Ectodermal cell (in vitro differentiated cells): ENCODE measurements around the gene SLIT3.

Experiments used
- H3K27ac ChIP-seq: 2 replicates; pipeline ENCODE4 v1.7.0; 2013; ENCODE audit warnings: mild to moderate bottlenecking, low read depth, low read length; ENCODE audit not compliant: insufficient read depth, poor library complexity, severe bottlenecking
- H3K27me3 ChIP-seq: 2 replicates; pipeline ENCODE4 v1.7.0; 2013; ENCODE audit warnings: mild to moderate bottlenecking, low read length; ENCODE audit not compliant: insufficient read depth, control insufficient read depth, poor library complexity, severe bottlenecking
- H3K36me3 ChIP-seq: one replicate; pipeline ENCODE4 v1.7.0; 2013; ENCODE audit warnings: low read length; ENCODE audit not compliant: control insufficient read depth, insufficient read depth
- H3K4me1 ChIP-seq: one replicate; pipeline ENCODE4 v1.7.0; 2013; ENCODE audit warnings: low read length; ENCODE audit not compliant: control insufficient read depth, insufficient read depth
- H3K4me3 ChIP-seq: 2 replicates; pipeline ENCODE4 v1.7.0; 2013; ENCODE audit warnings: low read depth, low read length, control low read depth; ENCODE audit not compliant: insufficient read depth
- H3K9me3 ChIP-seq: 2 replicates; pipeline ENCODE4 v1.7.0; 2013; ENCODE audit warnings: mild to moderate bottlenecking, low read length, moderate library complexity; ENCODE audit not compliant: control insufficient read depth
- WGBS, 2 experiments: methylation state at CpG; one replicate each; pipeline ENCODE4 v1.1.7; 2013; ENCODE audit warnings: missing lambda C conversion rate in 2 of 2; 5-methylcytosine and 5-hydroxymethylcytosine counted together

Gene SLIT3

GRCh38 chr5:168772316-168772961 is 528.5 kb downstream of the SLIT3 start:
- Histone ChIP-seq H3K4me1 (no peaks in the 10 kb centered on the region), H3K36me3 (no peaks in the 10 kb centered on the region), H3K27ac (no peak overlapping the region), H3K27me3 (no peaks in the 10 kb centered on the region), H3K4me3 (no peak overlapping the region), H3K9me3 (no peaks in the 10 kb centered on the region)
- WGBS, 2 experiments = 94% methylated on average over 21 to 22 of the region's 22 CpGs

- no peak overlapping the region for H3K4me3 ChIP-seq
- H3K27me3 ChIP-seq = no peaks in the 10 kb centered on the region
- H3K4me1 ChIP-seq = no peaks in the 10 kb centered on the region
- 77 to 86% methylated on average over 6 of the region's 6 CpGs for WGBS, 2 experiments
- no peaks in the 10 kb centered on the region for H3K9me3 ChIP-seq
- H3K36me3 ChIP-seq = no peaks in the 10 kb centered on the region
- no peak overlapping the region for H3K27ac ChIP-seq
Observed at GRCh38 chr5:168771678-168772077, 529.3 kb downstream of the SLIT3 start.

GRCh38 chr5:168770996-168771395 is 529.9 kb downstream of the SLIT3 start:
- 87 to 88% methylated on average over 5 of the region's 5 CpGs for whole genome bisulfite sequencing, 2 experiments
- no peak overlapping the region for H3K27ac ChIP-seq
- H3K4me3 ChIP-seq = no peak overlapping the region
- no peaks in the 10 kb centered on the region for H3K27me3 ChIP-seq
- H3K4me1 ChIP-seq = no peaks in the 10 kb centered on the region
- H3K9me3 ChIP-seq = no peaks in the 10 kb centered on the region
- no peaks in the 10 kb centered on the region for H3K36me3 ChIP-seq

- 85 to 89% methylated on average over 8 of the region's 8 CpGs for WGBS, 2 experiments
- Histone ChIP-seq H3K4me3 (no peak overlapping the region), H3K27me3 (no peaks in the 10 kb centered on the region), H3K9me3 (no peaks in the 10 kb centered on the region), H3K4me1 (no peaks in the 10 kb centered on the region), H3K27ac (no peak overlapping the region), H3K36me3 (no peaks in the 10 kb centered on the region)
Observed at GRCh38 chr5:168770036-168770498, 530.9 kb downstream of the SLIT3 start.

GRCh38 chr5:168768172-168768571 is 532.8 kb downstream of the SLIT3 start:
- H3K36me3 ChIP-seq = no peaks in the 10 kb centered on the region
- H3K27ac ChIP-seq = no peak overlapping the region
- 87% methylated on average over 13 of the region's 13 CpGs for WGBS, 2 experiments
- H3K4me3 ChIP-seq = no peak overlapping the region
- H3K27me3 ChIP-seq = no peaks in the 10 kb centered on the region
- no peaks in the 10 kb centered on the region for H3K4me1 ChIP-seq
- H3K9me3 ChIP-seq = no peaks in the 10 kb centered on the region

GRCh38 chr5:168766426-168766700 is 534.6 kb downstream of the SLIT3 start:
- H3K4me3 ChIP-seq = no peak overlapping the region

GRCh38 chr5:168765551-168766425 is 535.2 kb downstream of the SLIT3 start:
- no peak overlapping the region for H3K4me3 ChIP-seq
- WGBS, 2 experiments = 92 to 94% methylated on average over 6 to 9 of the region's 9 CpGs
- H3K27me3 ChIP-seq = no peaks in the 10 kb centered on the region
- H3K36me3 ChIP-seq = no peaks in the 10 kb centered on the region
- H3K9me3 ChIP-seq = no peaks in the 10 kb centered on the region
- H3K4me1 ChIP-seq = no peaks in the 10 kb centered on the region
- H3K27ac ChIP-seq = no peak overlapping the region

More at GRCh38 chr5:168766426-168766700, 534.6 kb downstream of the SLIT3 start:
- WGBS, 2 experiments = 94 to 99% methylated on average over 2 of the region's 2 CpGs
- H3K9me3 ChIP-seq = no peaks in the 10 kb centered on the region
- no peak overlapping the region for H3K27ac ChIP-seq
- H3K27me3 ChIP-seq = no peaks in the 10 kb centered on the region
- no peaks in the 10 kb centered on the region for H3K4me1 ChIP-seq
- no peaks in the 10 kb centered on the region for H3K36me3 ChIP-seq

GRCh38 chr5:168765086-168765550 is 535.8 kb downstream of the SLIT3 start:
- WGBS, 2 experiments = 93 to 94% methylated on average over 15 of the region's 15 CpGs
- Histone ChIP-seq H3K27ac (no peak overlapping the region), H3K9me3 (no peaks in the 10 kb centered on the region), H3K4me1 (no peaks in the 10 kb centered on the region), H3K27me3 (no peaks in the 10 kb centered on the region), H3K36me3 (no peaks in the 10 kb centered on the region), H3K4me3 (no peak overlapping the region)

GRCh38 chr5:168756453-168757391 is 544.2 kb downstream of the SLIT3 start:
- H3K4me3 ChIP-seq = no peak overlapping the region
- H3K4me1 ChIP-seq = no peaks in the 10 kb centered on the region
- H3K27me3 ChIP-seq = no peaks in the 10 kb centered on the region
- H3K27ac ChIP-seq = no peak overlapping the region
- WGBS, 2 experiments = 72 to 80% methylated on average over 10 of the region's 10 CpGs
- no peaks in the 10 kb centered on the region for H3K36me3 ChIP-seq
- no peaks in the 10 kb centered on the region for H3K9me3 ChIP-seq
